Astrocyte of the cerebellum (primary cell): ENCODE results near the gene UBTD1.
"Not testable (repeated sequence)": the region's sequence is repeated elsewhere in the genome, so short reads cannot be mapped to it uniquely, and the experiment has no call there.

Experiments
- DNase-seq: peaks from one replicate; pipeline ENCODE4 v3.0.0-alpha.2; 2011; ENCODE audit warnings: low read depth
- H3K4me3 ChIP-seq: 2 replicates; pipeline ENCODE4 v1.5.1; 2011; ENCODE audit warnings: mild to moderate bottlenecking, low read depth, low read length, moderate library complexity
- CTCF ChIP-seq: IDR thresholded peaks from 2 replicates; pipeline ENCODE4 v1.5.1; 2012; ENCODE audit warnings: low read length, low read depth, moderate library complexity, mild to moderate bottlenecking; ENCODE audit errors: missing control alignments
- in situ Hi-C: cut with HindIII; loops from 2 replicates; pipeline ENCODE4 v1.10.0; 2017; ENCODE audit warnings: low sequenced_read_pairs

UBTD1 gene

GRCh38 chr10:97573672-97574071, 74.9 kb downstream of the UBTD1 start:
- H3K4me3 ChIP-seq, result no peak overlapping the region
- TF ChIP-seq CTCF, result no peak
- in situ Hi-C loops, result no loop called here
- no peak for DNase-seq

GRCh38 chr10:97574374-97575126, 75.8 kb downstream of the UBTD1 start:
- TF ChIP-seq CTCF, result no peak
- in situ Hi-C loops, result no loop called here
- H3K4me3 ChIP-seq, result no peak overlapping the region
- no peak for DNase-seq

GRCh38 chr10:97575127-97575668, 76.5 kb downstream of the UBTD1 start:
- no peak for DNase-seq
- no peak for TF ChIP-seq CTCF
- in situ Hi-C loops, result no loop called here
- H3K4me3 ChIP-seq, result no peak overlapping the region

- in situ Hi-C loops, DNase-seq: not testable (repeated sequence)
These were observed 77.8 kb downstream of the UBTD1 start for GRCh38 chr10:97576487-97576886.

GRCh38 chr10:97577701-97578100, 79.0 kb downstream of the UBTD1 start:
- in situ Hi-C loops, result no loop called here

More at GRCh38 chr10:97576487-97576886, 77.8 kb downstream of the UBTD1 start:
- H3K4me3 ChIP-seq, result not testable (repeated sequence)

GRCh38 chr10:97578171-97578844, 79.6 kb downstream of the UBTD1 start:
- TF ChIP-seq CTCF, result no peak
- DNase-seq, result no peak
- H3K4me3 ChIP-seq, result no peak overlapping the region
- in situ Hi-C loops, result no loop called here

More at GRCh38 chr10:97577701-97578100, 79.0 kb downstream of the UBTD1 start:
- TF ChIP-seq CTCF, result no peak
- H3K4me3 ChIP-seq, result no peak overlapping the region
- DNase-seq, result no peak
